Fibroblast of lung (primary cell): ENCODE data around the gene RPH3AL.

ENCODE experiments used
- CTCF ChIP-seq, 2 donors: IDR thresholded peaks in 1 of 2; conservative IDR thresholded peaks in 1 of 2; 1 replicate in 1 of 2; 2 replicates in 1 of 2; pipeline ENCODE4 v1.5.1; 2011 to 2012; ENCODE audit warnings: low read length in 2 of 2, control low read depth in 1 of 2, inconsistent platforms in 1 of 2, low read depth in 1 of 2, mild to moderate bottlenecking in 1 of 2
- EZH2 ChIP-seq: IDR thresholded peaks from 2 replicates; pipeline ENCODE4 v1.5.1; 2012; ENCODE audit warnings: low read length, control low read depth, mild to moderate bottlenecking; ENCODE audit errors: missing control alignments

GRCh38 chr17:210402-210801 lies 142.2 kb downstream of the RPH3AL start:
- no peak for TF ChIP-seq EZH2
- TF ChIP-seq CTCF (conservative IDR thresholded peaks at IDR 0.05 in 1 of 2, IDR thresholded peaks at IDR 0.05 in 1 of 2; ENCODE audit: low read depth in 1 of 2, low read length in 2 of 2) = no peak
